Activated naive CD8-positive, alpha-beta T cell treated with anti-CD3 and anti-CD28 coated beads, Interleukin-2, amount 50 U/mL, for 24 hours (primary cell): ENCODE measurements around the gene IL22.

Experiments
- ATAC-seq: fragments of 150-1000 bp; cut with Tn5 transposase; one replicate; pipeline ENCODE4 v1.10.0; 2021
- DNase-seq: peaks from one replicate; pipeline ENCODE4 v3.0.0; 2021
- H3K27ac Mint-ChIP-seq: one replicate; pipeline ENCODE4 v1.8.0; 2021; ENCODE audit warnings: mild to moderate bottlenecking, mixed read lengths
- H3K27me3 Mint-ChIP-seq: one replicate; pipeline ENCODE4 v1.8.0; 2021; ENCODE audit warnings: mixed read lengths
- H3K36me3 Mint-ChIP-seq: one replicate; pipeline ENCODE4 v1.8.0; 2021; ENCODE audit warnings: low read depth, mixed read lengths
- H3K4me1 Mint-ChIP-seq: one replicate; pipeline ENCODE4 v1.8.0; 2021; ENCODE audit warnings: mixed read lengths
- H3K4me3 Mint-ChIP-seq: one replicate; pipeline ENCODE4 v1.8.0; 2021; ENCODE audit warnings: mild to moderate bottlenecking, moderate library complexity, mixed read lengths
- H3K9me3 Mint-ChIP-seq: one replicate; pipeline ENCODE4 v1.8.0; 2021; ENCODE audit warnings: mixed read lengths

Gene IL22

DNA sequence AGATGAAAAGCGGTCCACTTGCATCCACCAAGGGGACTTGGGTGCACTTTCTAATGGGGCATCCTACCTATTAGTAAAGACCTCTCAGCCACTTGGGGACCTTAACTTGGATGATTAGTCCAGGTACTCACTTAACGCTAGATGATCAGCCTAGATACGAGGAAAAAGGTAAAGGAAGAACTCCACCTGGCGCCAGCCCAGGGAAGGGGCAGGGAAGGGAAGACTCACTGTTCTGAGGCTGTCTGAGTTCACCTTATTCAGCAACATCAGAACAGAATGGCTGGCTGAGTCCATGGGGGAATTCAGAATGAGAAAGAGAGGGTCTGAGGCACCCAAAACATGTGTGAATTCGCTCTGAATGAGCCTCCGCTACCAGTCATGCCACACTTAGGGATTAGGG lies 7.1 kb downstream of the IL22 start:
- DNase-seq = no peak
- Mint-ChIP-seq H3K27ac (no peak overlapping the region), H3K27me3 (peaks cover 11% of the 10 kb centered on the region), H3K4me3 (no peak overlapping the region), H3K9me3 (peaks cover 4% of the 10 kb centered on the region), H3K36me3 (no peaks in the 10 kb centered on the region), H3K4me1 (peaks cover 11% of the 10 kb centered on the region)
- no peak for ATAC-seq

DNA sequence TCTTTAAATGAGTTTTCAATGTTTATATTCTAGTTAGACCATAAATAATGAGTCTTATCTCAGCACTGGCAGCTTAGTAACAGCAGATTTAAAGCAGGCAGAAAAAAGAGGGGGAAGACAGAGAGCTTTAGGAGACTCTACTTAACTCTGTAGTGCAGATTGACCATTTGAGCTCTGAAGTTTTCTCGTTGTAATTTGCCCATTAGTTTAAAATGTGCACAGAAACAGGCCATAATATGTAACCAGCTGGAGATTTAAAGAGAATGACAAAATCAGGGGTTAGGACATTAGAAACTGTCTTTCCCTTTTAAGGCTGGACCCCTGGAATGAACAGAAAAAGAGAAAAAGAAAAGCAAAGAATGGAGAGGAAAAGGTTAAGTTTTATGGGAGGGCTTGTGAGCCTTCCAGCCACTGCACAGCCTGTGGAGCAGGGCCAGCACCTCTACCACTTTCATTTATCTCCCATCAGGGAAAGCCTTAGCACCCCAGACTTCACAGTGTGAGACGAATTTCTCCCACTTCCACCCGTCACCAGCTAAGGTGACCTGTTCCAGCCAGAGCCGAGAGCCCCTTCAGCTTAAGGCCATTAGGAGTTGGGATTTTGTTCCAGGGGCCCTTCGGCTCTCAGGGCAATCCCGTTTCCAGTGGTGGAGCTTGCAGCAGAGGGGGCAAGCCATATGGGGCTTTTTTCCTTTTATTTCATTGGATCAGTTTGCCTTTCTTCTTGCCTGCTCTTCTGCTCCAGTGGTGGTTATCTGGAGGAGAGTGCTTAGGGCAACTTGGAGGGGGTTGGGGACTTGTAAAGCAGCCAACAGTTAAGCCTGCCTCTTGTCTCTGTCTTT lies 8.0 kb downstream of the IL22 start:
- Mint-ChIP-seq H3K4me3 (no peak overlapping the region), H3K9me3 (peaks cover 4% of the 10 kb centered on the region), H3K4me1 (peaks cover 20% of the 10 kb centered on the region), H3K27me3 (peaks cover 11% of the 10 kb centered on the region), H3K27ac (no peak overlapping the region), H3K36me3 (no peaks in the 10 kb centered on the region)
- ATAC-seq (no peak), DNase-seq (no peak)

DNA sequence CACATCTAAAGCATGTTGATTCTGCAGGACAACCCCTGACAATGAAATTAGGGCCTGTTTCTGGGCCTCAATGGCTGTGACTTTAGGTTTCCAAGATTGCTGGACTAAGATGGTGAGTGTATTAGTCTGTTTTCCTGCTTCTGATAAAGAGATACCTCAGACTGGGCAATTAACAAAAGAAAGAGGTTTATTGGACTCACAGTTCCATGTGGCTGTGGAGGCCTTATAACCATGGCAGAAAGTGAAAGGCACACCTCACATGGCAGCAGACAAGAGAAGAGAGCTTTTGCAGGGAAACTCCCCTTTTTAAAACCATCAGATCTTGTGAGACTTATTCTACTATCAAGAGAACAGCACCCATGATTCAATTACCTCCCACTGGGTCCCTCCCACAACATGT lies 10.6 kb downstream of the IL22 start:
- ATAC-seq (no peak), DNase-seq (no peak)
- H3K27ac Mint-ChIP-seq = no peak overlapping the region
- no peaks in the 10 kb centered on the region for H3K36me3 Mint-ChIP-seq
- H3K4me1 Mint-ChIP-seq = peaks cover 34% of the 10 kb centered on the region
- peaks cover 4% of the 10 kb centered on the region for H3K27me3 Mint-ChIP-seq
- no peak overlapping the region for H3K4me3 Mint-ChIP-seq
- peaks cover 6% of the 10 kb centered on the region for H3K9me3 Mint-ChIP-seq

GRCh38 chr12:68240975-68241374 lies 12.4 kb downstream of the IL22 start:
- H3K4me1 Mint-ChIP-seq = peaks cover 52% of the 10 kb centered on the region
- peak; percentile 99 for ATAC-seq
- H3K9me3 Mint-ChIP-seq = peaks cover 9% of the 10 kb centered on the region
- DNase-seq = peak; percentile 40
- H3K4me3 Mint-ChIP-seq = peak overlapping the region; percentile 21
- no peaks in the 10 kb centered on the region for H3K36me3 Mint-ChIP-seq
- peak overlapping the region; percentile 74 for H3K27ac Mint-ChIP-seq
- no peaks in the 10 kb centered on the region for H3K27me3 Mint-ChIP-seq

DNA sequence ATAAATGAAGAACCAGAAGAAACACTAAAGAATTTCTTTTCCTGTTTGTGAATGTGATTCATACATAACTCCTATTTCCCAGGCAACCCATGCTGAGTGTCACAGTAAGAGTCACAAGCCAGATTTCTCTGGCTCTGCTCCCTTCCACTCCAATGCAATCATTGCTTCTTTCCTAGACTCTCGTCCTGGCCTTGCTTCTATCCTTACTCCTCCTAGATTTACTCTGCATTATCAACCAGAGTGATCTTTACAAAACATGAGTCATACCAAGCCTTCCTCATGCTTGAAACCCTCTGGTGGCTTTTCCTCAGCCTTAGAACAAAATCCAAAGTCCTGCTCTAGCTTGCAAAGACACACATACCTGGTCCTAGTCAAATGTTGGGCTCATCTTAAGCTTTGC lies 13.3 kb downstream of the IL22 start:
- DNase-seq (no peak), ATAC-seq (no peak)
- H3K36me3 Mint-ChIP-seq = no peaks in the 10 kb centered on the region
- no peaks in the 10 kb centered on the region for H3K27me3 Mint-ChIP-seq
- peaks cover 9% of the 10 kb centered on the region for H3K9me3 Mint-ChIP-seq
- peaks cover 57% of the 10 kb centered on the region for H3K4me1 Mint-ChIP-seq
- H3K27ac Mint-ChIP-seq = peak overlapping the region; percentile 36
- H3K4me3 Mint-ChIP-seq = no peak overlapping the region

- Mint-ChIP-seq H3K4me3 (no peak overlapping the region), H3K9me3 (peaks cover 9% of the 10 kb centered on the region), H3K4me1 (peaks cover 63% of the 10 kb centered on the region), H3K27ac (no peak overlapping the region), H3K36me3 (no peaks in the 10 kb centered on the region), H3K27me3 (no peaks in the 10 kb centered on the region)
- DNase-seq = no peak
- ATAC-seq = no peak
Measured at GRCh38 chr12:68239309-68239982, 14.0 kb downstream of the IL22 start.

- Mint-ChIP-seq H3K27me3 (peaks cover 4% of the 10 kb centered on the region), H3K4me3 (no peak overlapping the region), H3K4me1 (peaks cover 67% of the 10 kb centered on the region), H3K36me3 (no peaks in the 10 kb centered on the region), H3K27ac (peak overlapping the region; percentile 3), H3K9me3 (peaks cover 5% of the 10 kb centered on the region)
- ATAC-seq (no peak), DNase-seq (no peak)
Measured at GRCh38 chr12:68237619-68238018, 15.8 kb downstream of the IL22 start.

DNA sequence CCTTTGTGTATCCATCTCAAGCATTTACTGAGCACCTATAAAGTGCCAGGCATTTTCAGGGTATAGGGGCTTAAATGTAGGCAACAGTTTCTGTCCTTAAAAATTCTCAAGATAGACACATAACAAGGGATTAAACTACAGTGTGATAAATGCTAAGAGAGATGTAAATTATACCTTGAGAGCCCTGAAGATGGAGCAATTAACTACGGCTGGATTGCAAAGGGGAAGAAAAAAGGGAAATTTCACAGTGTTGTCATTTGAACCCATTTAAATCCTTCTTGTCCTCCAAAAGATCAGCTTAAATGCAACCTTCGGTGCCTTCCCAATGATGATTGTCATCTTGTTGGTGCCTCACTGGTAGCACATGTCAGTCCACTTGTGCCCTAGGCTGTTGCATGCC lies 16.3 kb downstream of the IL22 start:
- DNase-seq (no peak), ATAC-seq (no peak)
- H3K36me3 Mint-ChIP-seq = no peaks in the 10 kb centered on the region
- H3K4me1 Mint-ChIP-seq = peaks cover 65% of the 10 kb centered on the region
- H3K9me3 Mint-ChIP-seq = peaks cover 4% of the 10 kb centered on the region
- peaks cover 4% of the 10 kb centered on the region for H3K27me3 Mint-ChIP-seq
- H3K27ac Mint-ChIP-seq = peak overlapping the region; percentile 80
- peak overlapping the region; percentile 77 for H3K4me3 Mint-ChIP-seq

DNA sequence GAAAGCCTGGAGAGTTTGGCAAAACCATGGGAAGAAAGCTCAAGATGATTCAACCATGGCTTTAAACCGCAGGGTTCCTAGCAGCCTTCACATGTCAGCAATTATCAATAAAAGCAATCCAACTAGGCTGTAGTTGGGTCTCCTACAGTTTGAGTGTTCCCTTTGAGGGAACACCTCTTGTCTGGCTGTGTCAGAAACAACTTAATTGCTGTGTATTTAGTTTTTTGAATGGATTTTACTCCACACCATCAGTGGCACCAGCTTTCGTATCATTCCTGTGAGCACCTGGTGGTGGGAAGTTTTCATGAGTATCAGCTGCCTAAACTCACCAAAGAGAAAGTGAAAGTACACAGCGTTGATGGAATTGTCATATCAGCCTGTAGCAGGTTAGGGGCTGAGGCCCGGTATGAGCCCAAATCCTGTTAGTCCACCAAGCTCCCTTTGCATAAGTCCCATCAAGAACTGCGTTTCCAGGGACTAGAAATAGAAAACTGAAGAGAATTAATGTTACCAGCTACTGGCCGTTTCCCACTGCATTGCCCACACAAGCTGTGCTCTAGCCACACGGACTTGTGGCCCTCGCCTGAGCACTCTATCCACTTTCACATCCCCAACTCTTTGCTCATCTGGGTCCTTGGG lies 16.9 kb downstream of the IL22 start:
- DNase-seq (no peak), ATAC-seq (peak; percentile 51)
- peak overlapping the region; percentile 77 for H3K4me3 Mint-ChIP-seq
- H3K27ac Mint-ChIP-seq = peak overlapping the region; percentile 80
- peaks cover 4% of the 10 kb centered on the region for H3K27me3 Mint-ChIP-seq
- no peaks in the 10 kb centered on the region for H3K36me3 Mint-ChIP-seq
- H3K4me1 Mint-ChIP-seq = peaks cover 62% of the 10 kb centered on the region
- H3K9me3 Mint-ChIP-seq = peaks cover 4% of the 10 kb centered on the region

GRCh38 chr12:68235576-68235975 lies 17.8 kb downstream of the IL22 start:
- H3K4me1 Mint-ChIP-seq = peaks cover 55% of the 10 kb centered on the region
- H3K27ac Mint-ChIP-seq = no peak overlapping the region
- H3K4me3 Mint-ChIP-seq = no peak overlapping the region
- H3K27me3 Mint-ChIP-seq = peaks cover 4% of the 10 kb centered on the region
- H3K36me3 Mint-ChIP-seq = no peaks in the 10 kb centered on the region
- ATAC-seq = no peak
- peaks cover 4% of the 10 kb centered on the region for H3K9me3 Mint-ChIP-seq
- DNase-seq = no peak

- H3K27me3 Mint-ChIP-seq = peaks cover 4% of the 10 kb centered on the region
- no peaks in the 10 kb centered on the region for H3K36me3 Mint-ChIP-seq
- no peak overlapping the region for H3K27ac Mint-ChIP-seq
- H3K9me3 Mint-ChIP-seq = peaks cover 4% of the 10 kb centered on the region
- DNase-seq (no peak), ATAC-seq (peak; percentile 77)
- peaks cover 46% of the 10 kb centered on the region for H3K4me1 Mint-ChIP-seq
- H3K4me3 Mint-ChIP-seq = no peak overlapping the region
Measured at GRCh38 chr12:68234140-68234539, 19.3 kb downstream of the IL22 start.

DNA sequence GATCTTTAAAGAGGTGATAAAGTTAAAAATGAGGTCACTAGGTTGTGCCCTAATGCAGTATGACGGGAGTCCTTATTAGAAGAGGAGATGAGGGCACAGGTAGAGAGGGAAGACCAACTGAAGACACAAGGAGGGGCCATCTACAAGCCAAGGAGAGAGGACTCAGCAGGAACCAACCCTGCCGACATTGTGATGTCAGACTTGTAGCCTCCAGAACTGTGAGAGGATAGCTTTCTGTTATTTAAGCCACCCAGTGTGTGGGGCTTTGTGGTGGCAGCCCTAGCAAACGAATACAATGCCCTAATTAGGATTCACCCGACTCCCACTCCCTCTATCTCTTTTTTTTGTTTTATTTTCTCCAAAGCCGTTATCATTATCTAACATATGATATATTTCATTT lies 19.9 kb downstream of the IL22 start:
- H3K9me3 Mint-ChIP-seq = peaks cover 4% of the 10 kb centered on the region
- H3K27ac Mint-ChIP-seq = no peak overlapping the region
- no peak overlapping the region for H3K4me3 Mint-ChIP-seq
- peaks cover 4% of the 10 kb centered on the region for H3K27me3 Mint-ChIP-seq
- DNase-seq (no peak), ATAC-seq (no peak)
- no peaks in the 10 kb centered on the region for H3K36me3 Mint-ChIP-seq
- H3K4me1 Mint-ChIP-seq = peaks cover 41% of the 10 kb centered on the region

GRCh38 chr12:68231691-68232090 lies 21.7 kb downstream of the IL22 start:
- ATAC-seq (no peak), DNase-seq (no peak)
- peaks cover 4% of the 10 kb centered on the region for H3K27me3 Mint-ChIP-seq

DNA sequence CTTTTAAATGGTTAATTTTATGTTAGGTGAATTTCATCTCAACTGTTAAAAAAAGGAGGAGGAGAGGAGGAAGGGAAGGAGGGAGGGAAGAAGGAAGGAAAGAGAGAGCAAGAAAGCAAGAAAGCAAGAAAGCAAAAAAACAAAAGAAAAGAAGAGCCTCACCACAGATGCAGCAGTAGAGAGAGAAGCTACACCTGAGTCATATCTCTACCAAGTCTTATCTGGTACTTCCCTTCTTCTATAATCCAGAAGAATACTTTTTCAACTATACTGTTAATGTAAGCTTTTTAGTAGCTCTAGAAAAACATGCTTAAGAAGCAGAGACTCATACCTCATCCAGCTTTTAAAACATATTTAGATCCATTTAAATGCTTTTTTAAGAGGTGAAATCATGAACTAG lies 22.2 kb downstream of the IL22 start:
- no peak for ATAC-seq
- Mint-ChIP-seq H3K27me3 (peaks cover 4% of the 10 kb centered on the region), H3K4me3 (no peak overlapping the region), H3K9me3 (no peaks in the 10 kb centered on the region), H3K36me3 (no peaks in the 10 kb centered on the region), H3K27ac (no peak overlapping the region), H3K4me1 (peaks cover 23% of the 10 kb centered on the region)
- DNase-seq = no peak

More at GRCh38 chr12:68231691-68232090, 21.7 kb downstream of the IL22 start:
- no peak overlapping the region for H3K4me3 Mint-ChIP-seq
- H3K9me3 Mint-ChIP-seq = no peaks in the 10 kb centered on the region
- H3K4me1 Mint-ChIP-seq = peaks cover 28% of the 10 kb centered on the region
- no peaks in the 10 kb centered on the region for H3K36me3 Mint-ChIP-seq
- no peak overlapping the region for H3K27ac Mint-ChIP-seq

- Mint-ChIP-seq H3K4me3 (no peak overlapping the region), H3K27me3 (peaks cover 8% of the 10 kb centered on the region), H3K36me3 (no peaks in the 10 kb centered on the region), H3K27ac (no peak overlapping the region), H3K9me3 (no peaks in the 10 kb centered on the region), H3K4me1 (peaks cover 19% of the 10 kb centered on the region)
- DNase-seq (no peak), ATAC-seq (no peak)
Measured at GRCh38 chr12:68229956-68230355, 23.4 kb downstream of the IL22 start.
